Breast epithelium (tissue), 4 donors: Measurements from ENCODE around the gene CCIN. TPM values are rescaled to one million over a fixed set of nuclear protein-coding genes. Genes with fewer than 3 reads are reported as not detected.
"Not testable (repeated sequence)": the region's sequence is repeated elsewhere in the genome, so short reads cannot be mapped to it uniquely, and the experiment has no call there.

Source experiments
- DNase-seq, 2 donors: peaks; one replicate each; pipeline ENCODE4 v3.0.0-alpha.2; 2019; ENCODE audit warnings: low spot score in 2 of 2
- H3K27ac ChIP-seq, 2 donors: fragments of 200-600 bp; sonication (generic) in 1 of 2; one replicate each; pipeline ENCODE4 v1.5.1; 2016 to 2019; ENCODE audit warnings: mild to moderate bottlenecking in 1 of 2
- H3K27me3 ChIP-seq, 2 donors: fragments of 200-600 bp; sonication (generic) in 1 of 2; one replicate each; pipeline versions ENCODE4 v1.5.1 to v1.6.0; 2017 to 2019; ENCODE audit warnings: control low read depth in 1 of 2, mild to moderate bottlenecking in 1 of 2
- H3K36me3 ChIP-seq: fragments of 200-600 bp; one replicate; pipeline ENCODE4 v1.5.1; 2019
- H3K4me1 ChIP-seq, 2 donors: fragments of 200-600 bp; sonication (generic); one replicate each; pipeline ENCODE4 v1.5.1; 2016 to 2019; ENCODE audit warnings: control low read depth in 1 of 2
- H3K4me3 ChIP-seq, 3 donors: fragments of 200-600 bp; sonication (generic); 1 replicate in 2 of 3; 2 replicates in 1 of 3; pipeline ENCODE4 v1.5.1; 2016 to 2019; ENCODE audit warnings: mild to moderate bottlenecking in 3 of 3, moderate library complexity in 2 of 3
- H3K9me3 ChIP-seq, 2 donors: fragments of 200-600 bp; sonication (generic) in 1 of 2; one replicate each; pipeline ENCODE4 v1.5.1; 2016 to 2019; ENCODE audit warnings: control low read depth in 1 of 2
- CTCF ChIP-seq, 3 donors: fragments of 450-650 bp; IDR thresholded peaks; one replicate each; pipeline ENCODE4 v1.5.1; 2016 to 2017; ENCODE audit warnings: antibody characterized with exemption in 3 of 3, mild to moderate bottlenecking in 3 of 3, moderate library complexity in 3 of 3
- POLR2A ChIP-seq: fragments of 450-650 bp; IDR thresholded peaks from one replicate; pipeline ENCODE4 v1.6.1; 2016; ENCODE audit warnings: antibody characterized with exemption, mild to moderate bottlenecking, moderate library complexity
- POLR2AphosphoS5 ChIP-seq, 3 donors: sonication (generic); formaldehyde crosslinking; IDR thresholded peaks; one replicate each; pipeline ENCODE4 v1.6.1; 2017; ENCODE audit warnings: antibody characterized with exemption in 3 of 3
- intact Hi-C: fragments of 100-400 bp; cut with DNase I; formaldehyde crosslinking; loops from one replicate; pipeline ENCODE4 v1.15.1; 2023; ENCODE audit warnings: low total_unique reads
- total RNA-seq, 3 donors: library from RNA; depleted of rRNA; stranded (reverse); fragments of >200 nt; gene quantifications; one replicate each; pipeline ENCODE4 v1.1.0, GENCODE V29; 2016

The CCIN gene
- total RNA-seq, 3 donors from 2014 or later, result 0.80 TPM; not detected in 2

DNA sequence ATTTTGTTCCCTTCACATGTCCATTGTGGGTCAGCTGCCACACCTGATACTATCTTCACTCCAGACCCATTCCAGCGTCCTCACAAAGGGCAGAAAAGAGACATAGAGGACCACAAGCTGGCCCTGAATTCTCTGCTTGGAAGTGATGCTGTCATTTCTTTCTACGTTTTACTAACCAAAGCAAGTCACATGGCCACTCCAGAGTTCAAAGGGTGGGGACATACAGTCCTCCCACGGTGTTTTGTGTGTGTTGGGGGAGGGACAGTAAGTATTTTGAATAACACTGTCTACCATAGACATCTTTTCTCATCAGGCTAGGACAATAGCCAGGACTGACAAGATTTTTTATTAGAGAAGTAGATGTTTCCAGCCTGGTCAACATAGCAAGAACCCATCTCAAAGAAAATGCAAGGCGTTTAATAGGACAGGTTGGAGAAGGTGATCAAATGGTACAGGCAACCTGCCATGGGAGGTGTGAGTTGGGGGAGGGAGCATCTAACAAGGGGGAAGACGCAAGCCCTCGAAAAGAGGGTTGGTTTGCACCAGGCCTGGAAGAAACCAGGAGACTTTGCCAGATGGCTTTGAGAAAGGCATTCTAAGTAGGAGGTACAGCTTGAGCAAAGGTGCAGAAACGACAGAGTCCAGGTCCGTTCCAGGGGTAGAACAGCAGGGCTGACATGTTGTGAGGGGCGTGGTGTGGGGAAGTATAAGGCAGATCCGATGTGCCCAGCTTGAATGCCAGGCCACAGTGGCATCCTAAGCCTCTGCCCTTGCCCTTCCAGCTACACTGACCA lies 43.9 kb upstream of the CCIN start:
- no peak overlapping the region for H3K27ac ChIP-seq
- TF ChIP-seq POLR2AphosphoS5 (IDR thresholded peaks at IDR 0.05), result no peak
- no peak for TF ChIP-seq CTCF (IDR thresholded peaks at IDR 0.05)
- no peak for TF ChIP-seq POLR2A
- H3K4me1 ChIP-seq, result no peaks in the 10 kb centered on the region
- no peaks in the 10 kb centered on the region for H3K36me3 ChIP-seq
- no peaks in the 10 kb centered on the region for H3K9me3 ChIP-seq
- intact Hi-C loops, result no loop called here
- no peak overlapping the region for H3K4me3 ChIP-seq
- DNase-seq, result no peak
- no peaks in the 10 kb centered on the region for H3K27me3 ChIP-seq

DNA sequence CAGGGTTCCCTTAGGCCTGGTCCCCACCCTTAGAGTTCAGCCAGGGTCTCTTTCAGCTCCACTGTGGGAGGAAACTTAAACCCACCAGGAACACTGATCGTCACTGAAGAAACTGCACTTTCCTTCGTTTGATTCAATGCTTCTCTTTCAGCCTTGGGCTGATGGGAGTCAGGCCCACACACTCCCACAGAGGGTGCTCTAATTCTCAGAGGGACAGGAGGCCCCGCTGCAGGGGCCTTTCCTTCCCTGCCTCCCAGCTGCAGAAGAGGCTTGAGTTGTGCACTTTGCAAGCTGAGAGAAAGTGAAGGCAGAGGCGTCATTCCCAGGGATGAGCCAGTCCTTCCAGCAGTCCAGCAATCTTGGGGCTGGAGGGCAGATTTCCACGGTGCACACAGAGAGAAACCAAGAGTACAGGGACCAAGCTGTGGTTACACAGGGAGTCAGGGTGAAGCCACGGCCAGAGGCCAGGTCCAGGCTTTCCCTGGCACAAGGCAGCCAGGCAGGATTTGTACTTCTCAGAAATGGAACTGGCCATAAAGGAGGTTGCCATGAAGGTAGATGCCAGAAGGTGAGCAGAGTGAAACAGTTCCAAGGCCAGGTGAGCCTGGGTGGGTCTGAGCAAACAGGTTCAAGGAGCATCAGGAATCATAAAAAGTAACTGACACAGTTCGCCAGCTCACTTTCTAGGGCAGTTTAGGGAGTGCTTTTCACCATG lies 43.0 kb upstream of the CCIN start:
- no peaks in the 10 kb centered on the region for H3K9me3 ChIP-seq
- intact Hi-C loops, result no loop called here
- H3K4me1 ChIP-seq, result no peaks in the 10 kb centered on the region
- no peak for DNase-seq
- H3K27ac ChIP-seq, result no peak overlapping the region
- no peaks in the 10 kb centered on the region for H3K36me3 ChIP-seq
- H3K27me3 ChIP-seq, result no peaks in the 10 kb centered on the region
- no peak overlapping the region for H3K4me3 ChIP-seq
- TF ChIP-seq POLR2AphosphoS5 (IDR thresholded peaks at IDR 0.05) (no peak), POLR2A (no peak)

DNA sequence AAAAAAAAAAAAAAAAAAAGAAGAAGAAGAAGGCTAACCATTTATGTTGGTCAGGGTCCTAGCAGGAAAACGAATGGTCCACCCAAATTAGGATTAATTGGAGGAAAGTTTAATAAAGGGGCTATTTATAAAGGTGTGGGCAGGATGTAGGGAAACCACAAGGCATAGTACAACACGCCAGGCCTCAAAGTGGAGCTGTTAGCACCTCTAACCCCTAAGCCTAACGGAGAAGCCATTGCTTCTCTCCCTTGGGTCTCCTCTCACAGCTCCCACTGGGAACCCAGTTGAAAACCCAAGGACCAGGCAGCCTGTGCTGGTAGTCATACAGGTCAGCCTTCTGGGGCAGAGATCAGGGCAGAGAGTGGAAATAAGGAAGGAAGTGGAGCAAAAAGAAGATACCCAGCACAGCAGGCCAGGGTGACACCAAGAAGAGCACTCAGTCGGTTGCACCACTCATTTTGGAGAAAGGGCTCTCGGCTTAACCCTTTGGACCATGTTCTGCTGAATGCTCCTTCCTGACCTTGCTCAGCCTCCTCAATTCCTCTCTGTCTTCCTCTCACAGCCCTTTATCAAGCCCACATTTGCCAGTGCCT lies 41.4 kb upstream of the CCIN start:
- no peaks in the 10 kb centered on the region for H3K36me3 ChIP-seq
- H3K4me3 ChIP-seq, result no peak overlapping the region
- H3K9me3 ChIP-seq, result no peaks in the 10 kb centered on the region
- no peak for TF ChIP-seq POLR2A
- no peak for TF ChIP-seq POLR2AphosphoS5 (IDR thresholded peaks at IDR 0.05)
- no peak for TF ChIP-seq CTCF (IDR thresholded peaks at IDR 0.05)
- H3K27me3 ChIP-seq, result no peaks in the 10 kb centered on the region
- intact Hi-C loops, result no loop called here
- DNase-seq, result no peak
- no peak overlapping the region for H3K27ac ChIP-seq
- no peaks in the 10 kb centered on the region for H3K4me1 ChIP-seq

- DNase-seq, result no peak
- Histone ChIP-seq H3K4me1 (no peaks in the 10 kb centered on the region), H3K9me3 (no peaks in the 10 kb centered on the region), H3K4me3 (no peak overlapping the region), H3K27ac (no peak overlapping the region), H3K27me3 (no peaks in the 10 kb centered on the region), H3K36me3 (no peaks in the 10 kb centered on the region)
- intact Hi-C loops, result no loop called here
- no peak for TF ChIP-seq CTCF (IDR thresholded peaks at IDR 0.05)
- TF ChIP-seq POLR2A, result no peak
- TF ChIP-seq POLR2AphosphoS5 (IDR thresholded peaks at IDR 0.05), result no peak
Measured at GRCh38 chr9:36128349-36128748, 40.8 kb upstream of the CCIN start.

- intact Hi-C loops, result no loop called here
- H3K27ac ChIP-seq, result no peak overlapping the region
- no peaks in the 10 kb centered on the region for H3K27me3 ChIP-seq
- H3K4me1 ChIP-seq, result no peaks in the 10 kb centered on the region
- no peaks in the 10 kb centered on the region for H3K9me3 ChIP-seq
- no peak overlapping the region for H3K4me3 ChIP-seq
- H3K36me3 ChIP-seq, result no peaks in the 10 kb centered on the region
- DNase-seq, result no peak
- TF ChIP-seq POLR2AphosphoS5 (IDR thresholded peaks at IDR 0.05) (no peak), CTCF (IDR thresholded peaks at IDR 0.05) (no peak), POLR2A (no peak)
Measured at GRCh38 chr9:36129139-36129538, 40.0 kb upstream of the CCIN start.

- DNase-seq, H3K27me3 ChIP-seq, H3K4me3 ChIP-seq, intact Hi-C loops, H3K9me3 ChIP-seq, H3K36me3 ChIP-seq, H3K27ac ChIP-seq, H3K4me1 ChIP-seq: not testable (repeated sequence)
Measured at GRCh38 chr9:36131666-36132065, 37.5 kb upstream of the CCIN start.
